Sigmoid colon (tissue), 7 donors: ENCODE results near the gene SLC6A9. TPM values are rescaled to one million over a fixed set of nuclear protein-coding genes. Genes with fewer than 3 reads are reported as not detected.

Source experiments
- DNase-seq: peaks from one replicate; pipeline ENCODE4 v3.0.0-alpha.2; 2019
- H3K27ac ChIP-seq, 4 donors: fragments of 200-600 bp; sonication (generic); one replicate each; pipeline ENCODE4 v1.5.1; 2016 to 2019; ENCODE audit warnings: mild to moderate bottlenecking in 1 of 4
- H3K27me3 ChIP-seq, 3 donors: fragments of 200-600 bp; sonication (generic); one replicate each; pipeline ENCODE4 v1.5.1; 2019; ENCODE audit warnings: mild to moderate bottlenecking in 1 of 3
- H3K36me3 ChIP-seq, 4 donors: fragments of 200-600 bp; sonication (generic); one replicate each; pipeline ENCODE4 v1.5.1; 2016 to 2019
- H3K4me1 ChIP-seq, 4 donors: fragments of 200-600 bp; sonication (generic); one replicate each; pipeline ENCODE4 v1.5.1; 2017 to 2019
- H3K4me3 ChIP-seq, 4 donors: fragments of 200-600 bp; sonication (generic); one replicate each; pipeline ENCODE4 v1.5.1; 2017 to 2019; ENCODE audit warnings: mild to moderate bottlenecking in 2 of 4, moderate library complexity in 1 of 4
- H3K9me3 ChIP-seq, 4 donors: fragments of 200-600 bp in 3 of 4; sonication (generic) in 3 of 4; one replicate each; pipeline versions ENCODE4 v1.5.1 to v1.6.1; 2013 to 2019
- CTCF ChIP-seq, 4 experiments: fragments of 450-650 bp in 3 of 4; fragments of 200-600 bp in 1 of 4; IDR thresholded peaks; one replicate each; pipeline ENCODE4 v1.5.1; 2016 to 2019; ENCODE audit warnings: antibody characterized with exemption in 4 of 4, mild to moderate bottlenecking in 3 of 4, moderate library complexity in 2 of 4
- EP300 ChIP-seq, 4 donors: sonication (generic); formaldehyde crosslinking; IDR thresholded peaks; one replicate each; pipeline ENCODE4 v1.6.1; 2017; ENCODE audit warnings: antibody characterized with exemption in 4 of 4
- POLR2A ChIP-seq, 2 donors: fragments of 450-650 bp; IDR thresholded peaks; one replicate each; pipeline ENCODE4 v1.6.1; 2016; ENCODE audit warnings: antibody characterized with exemption in 2 of 2, mild to moderate bottlenecking in 2 of 2, moderate library complexity in 2 of 2
- POLR2AphosphoS5 ChIP-seq, 4 donors: sonication (generic); formaldehyde crosslinking; IDR thresholded peaks; one replicate each; pipeline ENCODE4 v1.6.1; 2017; ENCODE audit warnings: antibody characterized with exemption in 4 of 4
- WGBS, 2 donors: extraction: QIAGEN DNeasy Blood & Tissue Kit; methylation state at CpG; one replicate each; pipeline ENCODE4 v1.1.7; 2013; 5-methylcytosine and 5-hydroxymethylcytosine counted together
- intact Hi-C: fragments of 100-400 bp; cut with DNase I; formaldehyde crosslinking; loops from one replicate; pipeline ENCODE4 v1.15.1; 2023
- polyA plus RNA-seq, 3 donors: library from polyadenylated mRNA; stranded (reverse); fragments of 200-250 nt; gene quantifications; one replicate each; pipeline ENCODE4 v1.2.3, GENCODE V29; 2013
- total RNA-seq, 4 donors: library from RNA; depleted of rRNA; stranded (reverse); fragments of >200 nt; gene quantifications; one replicate each; pipeline ENCODE4 v1.1.0, GENCODE V29; 2016
- donor health status: healthy with polysubstance abuse.
- donor health status: Bipolar disorder and iron deficiency.
- donor health status: healthy.

SLC6A9 gene
- total and polyA plus RNA-seq, 7 donors, result 2.4 to 24.5 (median 5.9) TPM

- H3K27ac ChIP-seq, result peak overlapping the region in 2 of 4 donors; percentile 72
- DNase-seq, result no peak
- H3K9me3 ChIP-seq, result no peaks in the 10 kb centered on the region
- intact Hi-C loops, result loop anchor here (1.0 to 5.0 kb wide), 2 partner anchors 42 to 285 kb away; no protein-coding TSS in a partner anchor
- peaks cover 0 to 30% (median 16%) of the 10 kb centered on the region in 4 donors for H3K4me1 ChIP-seq
- TF ChIP-seq EP300 (IDR thresholded peaks at IDR 0.05) (no peak), POLR2A (IDR thresholded peaks at IDR 0.05) (no peak), POLR2AphosphoS5 (IDR thresholded peaks at IDR 0.05) (no peak), CTCF (IDR thresholded peaks at IDR 0.05) (no peak)
- no peaks in the 10 kb centered on the region for H3K27me3 ChIP-seq
- no peaks in the 10 kb centered on the region for H3K36me3 ChIP-seq
- 88 to 93% methylated on average over 1 of the region's 1 CpG for WGBS, 2 donors
- no peak overlapping the region for H3K4me3 ChIP-seq
These were observed 15.9 kb upstream of the SLC6A9 start for GRCh38 chr1:44047131-44047530.

- Histone ChIP-seq H3K27me3 (no peaks in the 10 kb centered on the region), H3K4me3 (no peak overlapping the region), H3K4me1 (peaks cover 0 to 26% (median 14%) of the 10 kb centered on the region in 4 donors), H3K9me3 (no peaks in the 10 kb centered on the region), H3K36me3 (no peaks in the 10 kb centered on the region), H3K27ac (no peak overlapping the region)
- peak; percentile 37 for DNase-seq
- intact Hi-C loops, result loop anchor here (5.0 kb wide), 1 partner anchor 283 kb away; no protein-coding TSS in a partner anchor
- 71 to 83% methylated on average over 9 of the region's 9 CpGs for WGBS, 2 donors
- TF ChIP-seq POLR2AphosphoS5 (IDR thresholded peaks at IDR 0.05), result no peak
- no peak for TF ChIP-seq CTCF (IDR thresholded peaks at IDR 0.05)
- no peak for TF ChIP-seq EP300 (IDR thresholded peaks at IDR 0.05)
- TF ChIP-seq POLR2A (IDR thresholded peaks at IDR 0.05), result no peak
These were observed 13.8 kb upstream of the SLC6A9 start for GRCh38 chr1:44045064-44045463.

- Histone ChIP-seq H3K4me3 (no peak overlapping the region), H3K36me3 (no peaks in the 10 kb centered on the region), H3K27me3 (no peaks in the 10 kb centered on the region), H3K9me3 (no peaks in the 10 kb centered on the region), H3K4me1 (peaks cover 0 to 20% (median 10%) of the 10 kb centered on the region in 4 donors), H3K27ac (no peak overlapping the region)
- TF ChIP-seq POLR2A (IDR thresholded peaks at IDR 0.05) (no peak), CTCF (IDR thresholded peaks at IDR 0.05) (no peak), POLR2AphosphoS5 (IDR thresholded peaks at IDR 0.05) (no peak), EP300 (IDR thresholded peaks at IDR 0.05) (no peak)
- intact Hi-C loops, result no loop called here
- WGBS, 2 donors, result 89 to 93% methylated on average over 7 of the region's 7 CpGs
- DNase-seq, result no peak
These were observed 13.0 kb upstream of the SLC6A9 start for GRCh38 chr1:44044071-44044801.

GRCh38 chr1:44043176-44044070 is 12.2 kb upstream of the SLC6A9 start:
- intact Hi-C loops, result no loop called here
- no peaks in the 10 kb centered on the region for H3K9me3 ChIP-seq
- no peak overlapping the region for H3K4me3 ChIP-seq
- TF ChIP-seq EP300 (IDR thresholded peaks at IDR 0.05), result no peak
- TF ChIP-seq CTCF (IDR thresholded peaks at IDR 0.05), result no peak
- no peak overlapping the region for H3K27ac ChIP-seq
- 67 to 83% methylated on average over 16 of the region's 16 CpGs for WGBS, 2 donors
- no peaks in the 10 kb centered on the region for H3K27me3 ChIP-seq
- no peaks in the 10 kb centered on the region for H3K36me3 ChIP-seq
- peaks cover 0 to 13% (median 8%) of the 10 kb centered on the region in 4 donors for H3K4me1 ChIP-seq
- no peak for DNase-seq
